ENCODE data around the gene HRNR. TPM values are rescaled to one million over a fixed set of nuclear protein-coding genes. Genes with fewer than 3 reads are reported as not detected.
A peak's percentile ranks its signal among the peaks of the same experiment; 100 is the strongest.
"Not testable (repeated sequence)": the region's sequence is repeated elsewhere in the genome, so short reads cannot be mapped to it uniquely, and the experiment has no call there.

Gene HRNR
- total RNA-seq, 1 donor from 2014 or later, result not detected

DNA sequence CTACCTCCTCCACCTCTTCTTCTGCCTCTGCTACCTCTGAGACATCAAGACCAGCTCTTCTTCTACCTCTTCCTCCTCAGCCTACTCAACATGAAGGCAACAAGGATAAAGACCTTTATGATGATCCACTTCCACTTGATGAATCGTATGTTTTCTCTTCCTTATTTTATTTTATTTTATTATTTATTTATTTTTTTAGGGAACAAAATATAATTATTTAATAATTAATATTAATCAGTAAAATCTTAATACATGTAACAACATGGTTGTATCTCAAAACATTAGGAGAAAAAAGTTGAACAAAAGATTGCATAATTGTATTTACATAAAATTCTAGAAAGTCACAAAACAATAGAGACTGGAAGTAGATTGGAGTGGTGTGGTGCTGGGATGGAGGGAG is 13.1 kb upstream of the HRNR start:
- Histone ChIP-seq H3K27ac (no peak overlapping the region), H3K9me3 (no peaks in the 10 kb centered on the region), H3K4me3 (no peak overlapping the region), H3K36me3 (no peaks in the 10 kb centered on the region), H3K4me1 (no peaks in the 10 kb centered on the region), H3K27me3 (no peaks in the 10 kb centered on the region)
- no peak for TF ChIP-seq POLR2AphosphoS5 (IDR thresholded peaks at IDR 0.05; ENCODE audit: insufficient read depth in 1 of 2, low read depth in 1 of 2)
- TF ChIP-seq CTCF (IDR thresholded peaks at IDR 0.05), result no peak
- no peak for TF ChIP-seq POLR2A (IDR thresholded peaks at IDR 0.05)
- intact Hi-C loops (cut with DNase I), result no loop called here
- DNase-seq (ENCODE audit: extremely low spot score in 2 of 2), result no peak

GRCh38 chr1:152228831-152229230 is 4.8 kb upstream of the HRNR start:
- DNase-seq (ENCODE audit: extremely low spot score in 2 of 2), result no peak
- no peak overlapping the region for H3K4me3 ChIP-seq
- intact Hi-C loops (cut with DNase I), result no loop called here
- no peak overlapping the region for H3K27ac ChIP-seq
- no peaks in the 10 kb centered on the region for H3K36me3 ChIP-seq
- H3K27me3 ChIP-seq, result no peaks in the 10 kb centered on the region
- TF ChIP-seq POLR2A (IDR thresholded peaks at IDR 0.05) (no peak), POLR2AphosphoS5 (IDR thresholded peaks at IDR 0.05; ENCODE audit: insufficient read depth in 1 of 2, low read depth in 1 of 2) (peak in 1 of 2 donors; percentile 65)
- H3K9me3 ChIP-seq, result no peaks in the 10 kb centered on the region
- H3K4me1 ChIP-seq, result no peaks in the 10 kb centered on the region

DNA sequence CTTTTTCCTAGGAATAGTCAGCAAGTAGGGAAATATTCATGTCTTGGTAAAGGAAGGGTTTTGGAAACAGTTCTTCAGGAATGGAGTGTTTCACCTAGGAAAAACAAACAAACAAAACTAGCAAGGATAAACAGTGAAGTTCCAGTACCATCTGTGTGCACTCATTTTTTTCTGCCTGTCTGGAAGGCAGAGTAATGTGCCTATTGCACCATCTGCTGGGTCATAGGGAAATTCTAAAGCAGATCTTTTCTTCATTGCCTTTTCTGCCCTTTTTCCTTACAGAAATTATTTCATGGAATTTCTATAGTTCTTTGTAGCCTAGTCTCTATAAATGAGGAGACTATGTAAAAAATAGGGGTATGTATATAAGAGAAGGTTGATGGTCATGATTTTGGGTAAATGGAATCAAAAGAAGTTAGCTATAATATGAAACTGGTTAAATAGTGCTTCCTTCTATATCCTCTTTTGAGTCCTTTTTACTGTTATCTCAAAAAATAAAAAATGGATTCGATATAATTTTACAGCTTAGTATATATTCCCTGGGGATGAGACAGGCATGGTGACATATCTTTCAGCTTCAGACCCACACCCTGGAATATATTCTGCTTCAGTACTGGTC is 3.4 kb upstream of the HRNR start:
- intact Hi-C loops (cut with DNase I), result no loop called here
- H3K36me3 ChIP-seq, result no peaks in the 10 kb centered on the region
- DNase-seq (ENCODE audit: extremely low spot score in 2 of 2), result no peak
- no peaks in the 10 kb centered on the region for H3K9me3 ChIP-seq
- TF ChIP-seq POLR2AphosphoS5 (IDR thresholded peaks at IDR 0.05; ENCODE audit: insufficient read depth in 1 of 2, low read depth in 1 of 2) (no peak), POLR2A (IDR thresholded peaks at IDR 0.05) (no peak), CTCF (IDR thresholded peaks at IDR 0.05) (no peak)
- H3K4me1 ChIP-seq, result no peaks in the 10 kb centered on the region
- no peak overlapping the region for H3K4me3 ChIP-seq
- no peak overlapping the region for H3K27ac ChIP-seq
- no peaks in the 10 kb centered on the region for H3K27me3 ChIP-seq

GRCh38 chr1:152225678-152226077 is 1.7 kb upstream of the HRNR start:
- Histone ChIP-seq H3K27me3 (no peaks in the 10 kb centered on the region), H3K36me3 (no peaks in the 10 kb centered on the region), H3K27ac (no peak overlapping the region), H3K4me1 (no peaks in the 10 kb centered on the region), H3K9me3 (no peaks in the 10 kb centered on the region), H3K4me3 (no peak overlapping the region)
- DNase-seq (ENCODE audit: extremely low spot score in 2 of 2), result no peak
- no peak for TF ChIP-seq POLR2A (IDR thresholded peaks at IDR 0.05)
- no peak for TF ChIP-seq CTCF (IDR thresholded peaks at IDR 0.05)
- TF ChIP-seq POLR2AphosphoS5 (IDR thresholded peaks at IDR 0.05; ENCODE audit: insufficient read depth in 1 of 2, low read depth in 1 of 2), result no peak
- intact Hi-C loops (cut with DNase I), result no loop called here

GRCh38 chr1:152220166-152221163 is 3.5 kb downstream of the HRNR start:
- Histone ChIP-seq H3K4me1 (no peaks in the 10 kb centered on the region), H3K27me3 (no peaks in the 10 kb centered on the region), H3K4me3 (no peak overlapping the region), H3K36me3 (no peaks in the 10 kb centered on the region), H3K9me3 (no peaks in the 10 kb centered on the region), H3K27ac (no peak overlapping the region)
- no peak for DNase-seq (ENCODE audit: extremely low spot score in 2 of 2)
- intact Hi-C loops (cut with DNase I), result no loop called here
- TF ChIP-seq POLR2A (IDR thresholded peaks at IDR 0.05) (no peak), POLR2AphosphoS5 (IDR thresholded peaks at IDR 0.05; ENCODE audit: insufficient read depth in 1 of 2, low read depth in 1 of 2) (no peak), CTCF (IDR thresholded peaks at IDR 0.05) (no peak)

DNA sequence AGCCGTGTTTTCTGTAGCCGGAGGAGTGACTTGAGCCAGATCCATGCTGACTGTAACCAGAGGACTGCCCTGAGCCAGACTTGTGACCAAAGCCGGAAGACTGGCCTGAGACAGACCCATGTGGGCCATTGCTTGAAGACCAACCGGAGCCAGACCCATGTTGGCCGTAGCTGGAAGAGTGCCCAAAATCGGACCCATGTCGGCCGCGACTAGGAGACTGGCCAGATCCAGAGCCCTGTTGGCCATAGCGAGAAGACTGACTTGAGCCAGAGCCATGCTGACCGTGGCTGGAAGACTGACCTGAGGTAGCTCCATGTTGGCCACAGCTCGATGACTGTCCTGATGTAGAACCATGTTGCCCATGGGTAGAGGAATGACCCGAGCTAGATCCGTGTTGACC is 4.6 kb downstream of the HRNR start:
- intact Hi-C loops (cut with DNase I); H3K27ac ChIP-seq; H3K27me3 ChIP-seq; DNase-seq (ENCODE audit: extremely low spot score in 2 of 2); H3K4me1 ChIP-seq; H3K36me3 ChIP-seq; H3K4me3 ChIP-seq; H3K9me3 ChIP-seq: not testable (repeated sequence)
